A549 treated with ZK216348 at 1 μM for 4 hours (cell line): Measurements from ENCODE around the gene CCDC120. TPM values are rescaled to one million over a fixed set of nuclear protein-coding genes. Genes with fewer than 3 reads are reported as not detected.

Experiments
- total RNA-seq: library from RNA; stranded (reverse); fragments of 200-300 nt; extraction: Qiagen RNA extraction; gene quantifications from 5 replicates; pipeline ENCODE4 v1.2.3, GENCODE V29; 2022; ENCODE audit warnings: low read depth

Gene CCDC120
- 2.1 to 4.9 TPM (median 3.8 TPM) in 5 replicates for total RNA-seq

GRCh38 chrX:49058794-49059193, at the start of gene CCDC120:
Gene CCDC120, plus strand, starts transcription at chrX:49058999. Its CDS starts 3,043 bp downstream, at chrX:49062042.

DNA sequence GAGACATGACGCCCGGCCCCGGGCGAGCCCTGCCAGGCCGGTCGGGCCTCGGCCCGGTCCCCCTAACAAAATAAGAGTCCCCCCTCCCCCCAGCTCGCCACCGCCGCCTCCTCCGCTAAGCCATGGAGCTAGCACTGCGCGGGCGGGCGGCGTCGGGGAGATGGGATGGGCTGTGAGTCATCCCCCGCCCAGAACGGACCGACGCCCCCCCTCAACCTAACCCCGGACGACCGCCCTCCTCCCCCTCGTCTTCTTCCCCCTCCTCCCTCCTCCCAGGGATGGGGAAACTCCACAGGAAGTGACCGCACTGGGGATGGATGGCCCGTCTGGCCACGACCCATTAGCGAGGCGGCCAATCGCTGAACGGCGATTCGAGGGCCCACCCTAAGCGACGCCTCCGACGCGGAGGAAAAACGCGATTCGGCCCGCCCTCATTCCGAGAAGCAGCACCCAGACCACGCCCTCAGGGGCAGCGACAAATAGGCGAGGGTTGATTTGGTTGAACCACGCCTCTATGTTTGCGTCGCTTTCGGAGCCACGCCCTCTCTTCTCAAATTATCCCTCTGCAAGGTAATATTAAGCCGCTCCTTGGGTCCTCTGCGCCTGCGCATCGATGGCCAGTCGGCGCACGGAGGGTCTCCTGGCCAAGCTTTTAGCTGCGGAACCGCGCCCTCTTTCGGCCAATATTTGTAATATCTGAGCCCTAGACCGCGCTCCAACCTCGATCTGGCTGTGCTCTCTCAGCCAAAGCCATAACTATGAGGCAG, 15.4 kb upstream of the CCDC120 start, which contains the start of gene TFE3:
Gene TFE3 (minus strand): TSS at position 138 of the 767 bp plus-strand sequence. CDS start 131 bp downstream, at position 7.

DNA sequence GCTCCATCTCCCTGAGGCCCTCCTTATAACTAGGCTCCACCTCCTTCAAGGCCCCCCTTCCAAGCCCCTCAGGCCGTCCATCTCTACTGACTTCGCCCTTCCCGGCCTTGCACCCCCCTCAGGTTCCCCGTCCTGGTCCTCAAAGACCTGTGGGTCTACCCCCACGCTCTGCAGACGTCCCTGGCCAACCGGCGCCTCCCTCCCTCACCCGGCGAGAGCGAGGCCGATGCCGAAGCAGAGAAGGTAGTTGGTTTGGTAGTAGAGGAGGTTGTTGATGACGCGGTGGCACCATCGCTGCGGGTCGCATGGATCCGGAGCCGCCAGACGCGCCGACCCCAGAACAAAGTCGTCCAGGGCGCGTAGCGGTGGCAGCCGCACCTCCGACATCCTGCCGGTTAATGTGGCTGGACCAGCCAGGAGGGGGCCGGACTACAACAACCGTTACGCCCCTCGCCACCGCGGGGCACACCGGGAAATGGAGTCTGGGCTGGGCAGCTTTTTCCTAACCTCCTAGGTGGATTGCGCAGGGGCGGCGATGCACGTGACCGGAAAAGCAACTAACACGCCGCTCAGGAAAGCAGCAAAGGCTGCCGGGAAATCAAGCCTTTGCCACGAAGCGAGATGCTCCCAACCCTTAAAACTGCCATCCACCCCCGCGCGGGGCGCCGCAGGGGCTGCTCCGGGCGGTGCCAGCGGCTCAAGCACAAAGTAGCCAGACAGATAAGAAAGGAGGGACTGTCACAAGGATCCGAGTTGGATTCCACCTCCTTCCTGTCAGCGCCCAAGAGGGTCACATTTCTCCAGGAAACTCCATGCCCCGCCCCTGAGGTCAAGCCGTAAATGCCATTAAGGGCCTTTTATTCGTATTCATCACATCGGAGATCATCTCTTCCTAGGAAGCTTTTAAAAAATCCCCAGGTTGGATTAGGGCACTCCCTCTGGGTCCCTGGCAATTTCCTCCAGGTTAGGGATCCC, 15.1 kb downstream of the CCDC120 start, which contains the start of gene PRAF2:
Gene PRAF2 (minus strand): TSS at position 402 of the 975 bp plus-strand sequence. CDS start 15 bp downstream, at position 387.

DNA sequence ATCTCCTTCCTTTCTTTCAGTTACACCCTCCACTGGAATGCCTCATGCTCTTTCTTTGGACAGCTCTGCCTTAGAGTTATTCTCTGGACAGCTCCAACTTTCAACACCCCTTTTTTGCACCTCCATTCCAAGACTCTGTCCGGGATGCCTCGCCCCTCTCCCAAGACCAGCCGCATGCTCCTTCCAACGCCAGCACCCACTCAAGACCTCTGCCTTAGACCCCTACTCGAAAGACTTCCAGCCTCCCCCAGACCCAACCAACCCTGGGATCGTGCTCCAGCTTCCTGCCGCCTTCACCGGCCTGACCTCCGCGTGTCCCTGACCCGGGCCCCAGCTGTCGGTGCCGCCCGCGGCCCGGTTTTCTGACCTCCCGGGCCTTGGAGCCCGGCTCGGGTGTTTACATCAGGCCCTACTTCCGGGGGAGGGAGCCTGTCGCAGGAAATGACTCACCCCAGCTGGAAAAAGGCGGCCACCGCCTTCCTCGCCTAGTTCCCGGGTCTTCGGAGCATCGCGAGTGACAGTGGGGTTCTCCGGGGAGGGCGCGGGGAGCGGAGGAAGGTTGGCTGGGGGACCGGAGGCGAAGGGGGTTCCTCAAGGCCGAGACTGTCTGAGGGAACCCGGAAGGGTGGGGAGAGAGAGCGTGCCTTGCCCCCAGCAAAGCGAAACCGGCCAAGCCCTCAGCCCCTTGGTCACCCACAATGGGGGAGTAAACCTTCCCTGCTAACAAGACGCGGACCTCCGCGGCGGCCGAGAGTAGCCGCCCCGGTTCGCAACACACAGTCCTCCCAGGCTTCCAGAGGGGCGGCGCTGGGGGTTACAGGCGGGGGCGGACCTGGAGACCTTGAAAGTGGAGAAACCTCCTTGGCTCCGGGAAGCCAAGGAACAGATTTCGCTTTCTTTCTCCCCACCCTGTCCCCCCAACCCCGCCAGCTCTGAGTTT, 21.0 kb downstream of the CCDC120 start, which contains the start of gene WDR45:
Gene WDR45 (minus strand): TSS at position 399 of the 940 bp plus-strand sequence. CDS start 1,792 bp downstream, outside the sequence.

Other genes starting within 250 kb of the CCDC120 start
- 0.19 TPM in 1 of 5 replicates, not detected in the others for gene ERAS, start 232.5 kb upstream of the CCDC120 start, total RNA-seq
- 14.2 to 57.6 TPM (median 52.0 TPM) in 5 replicates for gene PCSK1N, start 223.4 kb upstream of the CCDC120 start, total RNA-seq
- gene TIMM17B, start 161.2 kb upstream of the CCDC120 start, total RNA-seq, result 65.2 to 99.9 TPM (median 98.2 TPM) in 5 replicates
- gene PQBP1, start 161.1 kb upstream of the CCDC120 start, total RNA-seq, result 88.6 to 103 TPM (median 94.0 TPM) in 5 replicates
- 42.8 to 68.8 TPM (median 65.0 TPM) in 5 replicates for gene SLC35A2, start 147.4 kb upstream of the CCDC120 start, total RNA-seq
- 8.5 to 10.0 TPM (median 9.0 TPM) in 5 replicates for gene PIM2, start 140.0 kb upstream of the CCDC120 start, total RNA-seq
- gene OTUD5, start 101.4 kb upstream of the CCDC120 start, total RNA-seq, result 60.4 to 71.4 TPM (median 64.7 TPM) in 5 replicates
- gene KCND1, start 87.2 kb upstream of the CCDC120 start, total RNA-seq, result 0.92 to 1.6 TPM (median 1.2 TPM) in 5 replicates
- 15.0 to 24.2 TPM (median 23.6 TPM) in 5 replicates for gene GRIPAP1, start 56.7 kb upstream of the CCDC120 start, total RNA-seq
- gene TFE3, start 15.6 kb upstream of the CCDC120 start, total RNA-seq, result 38.3 to 57.8 TPM (median 54.4 TPM) in 5 replicates
- 37.3 to 50.2 TPM (median 43.8 TPM) in 5 replicates for gene PRAF2, start 15.0 kb downstream of the CCDC120 start, total RNA-seq
- 44.3 to 60.4 TPM (median 58.1 TPM) in 5 replicates for gene WDR45, start 20.9 kb downstream of the CCDC120 start, total RNA-seq
- 19.8 to 26.6 TPM (median 24.5 TPM) in 5 replicates for gene GPKOW, start 64.7 kb downstream of the CCDC120 start, total RNA-seq
- gene MAGIX, start 103.8 kb downstream of the CCDC120 start, total RNA-seq, result 1.3 to 3.7 TPM (median 3.6 TPM) in 5 replicates
- 328 to 445 TPM (median 434 TPM) in 5 replicates for gene PLP2, start 112.9 kb downstream of the CCDC120 start, total RNA-seq
- 13.7 to 20.3 TPM (median 18.2 TPM) in 5 replicates for gene PRICKLE3, start 127.4 kb downstream of the CCDC120 start, total RNA-seq
- 2.2 to 3.4 TPM (median 3.1 TPM) in 5 replicates for gene SYP, start 141.2 kb downstream of the CCDC120 start, total RNA-seq
- gene CACNA1F, start 174.3 kb downstream of the CCDC120 start, total RNA-seq, result not detected in 5 replicates
- 11.6 to 16.8 TPM (median 14.3 TPM) in 5 replicates for gene CCDC22, start 176.5 kb downstream of the CCDC120 start, total RNA-seq
- gene FOXP3, start 205.7 kb downstream of the CCDC120 start, total RNA-seq, result 0.11 to 0.19 TPM (median 0.15 TPM) in 4 of 5 replicates, not detected in the other
- 2.1 to 3.2 TPM (median 2.3 TPM) in 5 replicates for gene PPP1R3F, start 210.8 kb downstream of the CCDC120 start, total RNA-seq
- not detected in 5 replicates for gene GAGE10, start 244.6 kb downstream of the CCDC120 start, total RNA-seq